ENCODE data around the gene KCNIP4.

The KCNIP4 gene

DNA sequence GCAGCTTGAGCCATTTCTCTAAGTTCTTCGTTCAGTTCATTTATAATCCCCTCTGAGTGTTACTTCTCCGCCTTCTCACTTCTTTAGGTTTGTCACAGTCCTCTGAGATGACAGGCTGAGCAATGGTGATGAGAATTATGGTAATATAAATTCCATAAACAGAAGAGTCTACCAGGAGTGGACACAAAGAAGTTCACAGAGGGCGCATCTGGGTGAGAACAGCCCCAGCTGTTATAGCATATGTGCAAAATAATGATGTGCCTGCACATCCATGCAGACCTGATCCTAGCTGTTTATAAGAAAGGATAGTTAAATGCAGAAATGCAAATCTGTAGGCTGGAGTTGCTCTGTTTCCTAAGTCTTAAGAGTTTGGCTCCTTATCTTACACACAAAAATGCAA, 377.5 kb downstream of the KCNIP4 start:
- no CpG with 5 or more reads among the region's 3 CpGs for WGBS (ENCODE audit: extremely low coverage, insufficient coverage, low lambda C conversion rate)
- no peak overlapping the region for H3K27ac ChIP-seq (ENCODE audit: low read depth, low read length)
- H3K4me1 ChIP-seq (ENCODE audit: control insufficient read depth, low read depth, low read length), result no peaks in the 10 kb centered on the region
- no peak overlapping the region for H2BK5ac ChIP-seq (ENCODE audit: low read length)
- H3K56ac ChIP-seq (ENCODE audit: low read length), result no peak overlapping the region
- no peaks in the 10 kb centered on the region for H3K27me3 ChIP-seq (ENCODE audit: insufficient read depth, low read length, poor library complexity)
- H3K36me3 ChIP-seq (ENCODE audit: control insufficient read depth, insufficient read depth, low read length), result no peaks in the 10 kb centered on the region
- no peak overlapping the region for H3K4me2 ChIP-seq (ENCODE audit: low read length)
- H3K4me3 ChIP-seq (ENCODE audit: low read length), result no peak overlapping the region
- no peaks in the 10 kb centered on the region for H3K79me2 ChIP-seq (ENCODE audit: control insufficient read depth, insufficient read depth, low read length)
- H4K8ac ChIP-seq (ENCODE audit: low read depth, low read length), result no peak overlapping the region
- H3K4ac ChIP-seq (ENCODE audit: low read depth, low read length), result no peak overlapping the region
- H3K9ac ChIP-seq (ENCODE audit: low read length), result no peak overlapping the region
- no peaks in the 10 kb centered on the region for H3K79me1 ChIP-seq (ENCODE audit: low read length)
- no peak for DNase-seq
- H4K5ac ChIP-seq (ENCODE audit: low read length), result no peak overlapping the region
- H3K18ac ChIP-seq (ENCODE audit: low read length), result no peak overlapping the region
- H2BK15ac ChIP-seq (replicated peaks; ENCODE audit: low read depth), result no peak overlapping the region
- no peak overlapping the region for H3K23ac ChIP-seq (ENCODE audit: low read length)
- H2AK5ac ChIP-seq (ENCODE audit: low read length), result no peak overlapping the region
- no peak overlapping the region for H2BK120ac ChIP-seq (ENCODE audit: low read depth, low read length)

GRCh38 chr4:21569638-21570037, 378.9 kb downstream of the KCNIP4 start:
- DNase-seq, result peak; percentile 45
- no peak overlapping the region for H3K18ac ChIP-seq (ENCODE audit: low read length)
- no peak overlapping the region for H4K5ac ChIP-seq (ENCODE audit: low read length)
- no peak overlapping the region for H4K8ac ChIP-seq (ENCODE audit: low read depth, low read length)
- no CpG with 5 or more reads among the region's 2 CpGs for WGBS (ENCODE audit: extremely low coverage, insufficient coverage, low lambda C conversion rate)
- no peaks in the 10 kb centered on the region for H3K36me3 ChIP-seq (ENCODE audit: control insufficient read depth, insufficient read depth, low read length)
- H2BK120ac ChIP-seq (ENCODE audit: low read depth, low read length), result no peak overlapping the region
- H3K4ac ChIP-seq (ENCODE audit: low read depth, low read length), result no peak overlapping the region
- H3K56ac ChIP-seq (ENCODE audit: low read length), result no peak overlapping the region
- H3K27ac ChIP-seq (ENCODE audit: low read depth, low read length), result no peak overlapping the region
- no peaks in the 10 kb centered on the region for H3K79me1 ChIP-seq (ENCODE audit: low read length)
- no peak overlapping the region for H3K23ac ChIP-seq (ENCODE audit: low read length)
- H2BK5ac ChIP-seq (ENCODE audit: low read length), result no peak overlapping the region
- H2BK15ac ChIP-seq (replicated peaks; ENCODE audit: low read depth), result no peak overlapping the region
- no peak overlapping the region for H2AK5ac ChIP-seq (ENCODE audit: low read length)
- H3K4me3 ChIP-seq (ENCODE audit: low read length), result no peak overlapping the region
- no peaks in the 10 kb centered on the region for H3K4me1 ChIP-seq (ENCODE audit: control insufficient read depth, low read depth, low read length)
- H3K4me2 ChIP-seq (ENCODE audit: low read length), result no peak overlapping the region
- H3K27me3 ChIP-seq (ENCODE audit: insufficient read depth, low read length, poor library complexity), result no peaks in the 10 kb centered on the region
- H3K9ac ChIP-seq (ENCODE audit: low read length), result no peak overlapping the region
- H3K79me2 ChIP-seq (ENCODE audit: control insufficient read depth, insufficient read depth, low read length), result no peaks in the 10 kb centered on the region

DNA sequence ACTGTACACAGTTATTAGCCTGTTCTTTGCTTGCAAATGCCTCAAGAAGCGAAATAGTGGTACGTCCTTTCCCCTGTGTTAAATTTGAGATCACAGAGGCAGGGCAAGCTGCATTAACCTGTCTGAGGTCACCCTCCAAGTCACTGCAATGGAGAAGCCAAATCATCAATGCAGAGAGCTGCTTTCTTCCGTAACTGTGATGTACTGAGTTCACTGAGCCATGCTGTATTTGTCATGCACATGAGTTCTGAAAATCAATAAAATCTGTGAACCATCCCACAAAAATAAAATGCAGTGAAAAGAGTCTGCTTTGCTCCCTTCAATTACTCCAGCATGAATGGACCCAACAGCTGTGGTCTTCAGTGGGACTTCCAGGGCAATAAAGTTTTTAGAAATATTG, 393.5 kb downstream of the KCNIP4 start:
- Histone ChIP-seq H3K79me2 (ENCODE audit: control insufficient read depth, insufficient read depth, low read length) (no peaks in the 10 kb centered on the region), H3K18ac (ENCODE audit: low read length) (no peak overlapping the region)

GRCh38 chr4:21554500-21554899, 394.1 kb downstream of the KCNIP4 start:
- H3K27ac ChIP-seq (ENCODE audit: low read depth, low read length), result no peak overlapping the region
- WGBS (ENCODE audit: extremely low coverage, insufficient coverage, low lambda C conversion rate), result no CpG with 5 or more reads among the region's 3 CpGs

More for the DNA sequence above, 393.5 kb downstream of the KCNIP4 start:
- no peaks in the 10 kb centered on the region for H3K79me1 ChIP-seq (ENCODE audit: low read length)
- H2BK120ac ChIP-seq (ENCODE audit: low read depth, low read length), result no peak overlapping the region
- WGBS (ENCODE audit: extremely low coverage, insufficient coverage, low lambda C conversion rate), result no CpG with 5 or more reads among the region's 3 CpGs
- no peak overlapping the region for H3K27ac ChIP-seq (ENCODE audit: low read depth, low read length)
- H2BK15ac ChIP-seq (replicated peaks; ENCODE audit: low read depth), result no peak overlapping the region
- H3K56ac ChIP-seq (ENCODE audit: low read length), result no peak overlapping the region
- H3K23ac ChIP-seq (ENCODE audit: low read length), result no peak overlapping the region
- no peak overlapping the region for H3K9ac ChIP-seq (ENCODE audit: low read length)
- no peak overlapping the region for H3K4me3 ChIP-seq (ENCODE audit: low read length)
- no peaks in the 10 kb centered on the region for H3K4me1 ChIP-seq (ENCODE audit: control insufficient read depth, low read depth, low read length)
- H4K5ac ChIP-seq (ENCODE audit: low read length), result no peak overlapping the region
- DNase-seq, result no peak
- H3K4me2 ChIP-seq (ENCODE audit: low read length), result no peak overlapping the region
- H3K27me3 ChIP-seq (ENCODE audit: insufficient read depth, low read length, poor library complexity), result no peaks in the 10 kb centered on the region
- H3K4ac ChIP-seq (ENCODE audit: low read depth, low read length), result no peak overlapping the region
- no peak overlapping the region for H2AK5ac ChIP-seq (ENCODE audit: low read length)
- no peak overlapping the region for H4K8ac ChIP-seq (ENCODE audit: low read depth, low read length)
- no peaks in the 10 kb centered on the region for H3K36me3 ChIP-seq (ENCODE audit: control insufficient read depth, insufficient read depth, low read length)
- H2BK5ac ChIP-seq (ENCODE audit: low read length), result no peak overlapping the region

DNA sequence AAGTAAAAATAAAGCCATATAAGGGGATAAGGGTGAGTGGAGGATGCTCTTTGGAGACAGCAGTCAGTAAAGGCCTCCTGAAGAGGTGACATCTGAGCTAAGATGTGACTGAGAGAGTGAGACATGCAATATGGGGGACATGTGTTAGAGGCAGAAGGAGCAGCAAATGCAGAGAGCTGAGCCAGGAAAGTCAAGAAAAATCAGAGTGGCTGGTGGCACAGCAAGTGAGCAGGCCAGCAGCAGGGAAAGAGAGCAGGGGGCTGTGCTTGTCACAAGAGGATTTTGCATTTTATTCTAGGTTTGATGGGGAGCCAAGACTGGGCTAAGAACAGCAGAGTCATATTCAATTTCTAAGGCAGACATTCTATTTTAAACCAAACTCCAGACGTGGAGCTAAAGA, 394.5 kb downstream of the KCNIP4 start:
- H2AK5ac ChIP-seq (ENCODE audit: low read length), result no peak overlapping the region
- H3K4me3 ChIP-seq (ENCODE audit: low read length), result no peak overlapping the region
- no CpG with 5 or more reads among the region's 1 CpG for WGBS (ENCODE audit: extremely low coverage, insufficient coverage, low lambda C conversion rate)
- no peak overlapping the region for H3K56ac ChIP-seq (ENCODE audit: low read length)
- H3K9ac ChIP-seq (ENCODE audit: low read length), result no peak overlapping the region
- no peak overlapping the region for H3K23ac ChIP-seq (ENCODE audit: low read length)
- H3K36me3 ChIP-seq (ENCODE audit: control insufficient read depth, insufficient read depth, low read length), result no peaks in the 10 kb centered on the region
- no peak overlapping the region for H3K4ac ChIP-seq (ENCODE audit: low read depth, low read length)
- H2BK5ac ChIP-seq (ENCODE audit: low read length), result no peak overlapping the region
- no peak overlapping the region for H4K8ac ChIP-seq (ENCODE audit: low read depth, low read length)
- no peak overlapping the region for H3K27ac ChIP-seq (ENCODE audit: low read depth, low read length)
- no peaks in the 10 kb centered on the region for H3K27me3 ChIP-seq (ENCODE audit: insufficient read depth, low read length, poor library complexity)
- H3K18ac ChIP-seq (ENCODE audit: low read length), result no peak overlapping the region
- H2BK120ac ChIP-seq (ENCODE audit: low read depth, low read length), result no peak overlapping the region
- DNase-seq, result no peak
- no peaks in the 10 kb centered on the region for H3K79me1 ChIP-seq (ENCODE audit: low read length)
- H2BK15ac ChIP-seq (replicated peaks; ENCODE audit: low read depth), result no peak overlapping the region
- H3K4me2 ChIP-seq (ENCODE audit: low read length), result no peak overlapping the region
- no peaks in the 10 kb centered on the region for H3K79me2 ChIP-seq (ENCODE audit: control insufficient read depth, insufficient read depth, low read length)
- H4K5ac ChIP-seq (ENCODE audit: low read length), result no peak overlapping the region
- no peaks in the 10 kb centered on the region for H3K4me1 ChIP-seq (ENCODE audit: control insufficient read depth, low read depth, low read length)

More at GRCh38 chr4:21554500-21554899, 394.1 kb downstream of the KCNIP4 start:
- Histone ChIP-seq H4K5ac (ENCODE audit: low read length) (no peak overlapping the region), H2BK5ac (ENCODE audit: low read length) (no peak overlapping the region), H3K36me3 (ENCODE audit: control insufficient read depth, insufficient read depth, low read length) (no peaks in the 10 kb centered on the region), H3K18ac (ENCODE audit: low read length) (no peak overlapping the region), H2AK5ac (ENCODE audit: low read length) (no peak overlapping the region), H3K27me3 (ENCODE audit: insufficient read depth, low read length, poor library complexity) (no peaks in the 10 kb centered on the region), H2BK15ac (replicated peaks; ENCODE audit: low read depth) (no peak overlapping the region), H3K23ac (ENCODE audit: low read length) (no peak overlapping the region), H3K4me3 (ENCODE audit: low read length) (no peak overlapping the region), H2BK120ac (ENCODE audit: low read depth, low read length) (no peak overlapping the region), H3K9ac (ENCODE audit: low read length) (no peak overlapping the region), H3K4me2 (ENCODE audit: low read length) (no peak overlapping the region), H3K4ac (ENCODE audit: low read depth, low read length) (no peak overlapping the region), H3K56ac (ENCODE audit: low read length) (no peak overlapping the region), H3K79me1 (ENCODE audit: low read length) (no peaks in the 10 kb centered on the region), H4K8ac (ENCODE audit: low read depth, low read length) (no peak overlapping the region), H3K4me1 (ENCODE audit: control insufficient read depth, low read depth, low read length) (no peaks in the 10 kb centered on the region), H3K79me2 (ENCODE audit: control insufficient read depth, insufficient read depth, low read length) (no peaks in the 10 kb centered on the region)
- no peak for DNase-seq

GRCh38 chr4:21552455-21552854, 396.1 kb downstream of the KCNIP4 start:
- no peak overlapping the region for H3K27ac ChIP-seq (ENCODE audit: low read depth, low read length)
- H3K79me1 ChIP-seq (ENCODE audit: low read length), result no peaks in the 10 kb centered on the region
- H4K5ac ChIP-seq (ENCODE audit: low read length), result no peak overlapping the region
- H3K18ac ChIP-seq (ENCODE audit: low read length), result no peak overlapping the region
- no peaks in the 10 kb centered on the region for H3K27me3 ChIP-seq (ENCODE audit: insufficient read depth, low read length, poor library complexity)
- no peak overlapping the region for H2AK5ac ChIP-seq (ENCODE audit: low read length)
- WGBS (ENCODE audit: extremely low coverage, insufficient coverage, low lambda C conversion rate), result no CpG with 5 or more reads among the region's 1 CpG
- H3K4me3 ChIP-seq (ENCODE audit: low read length), result no peak overlapping the region
- H2BK15ac ChIP-seq (replicated peaks; ENCODE audit: low read depth), result no peak overlapping the region
- H3K4me2 ChIP-seq (ENCODE audit: low read length), result no peak overlapping the region
- no peak overlapping the region for H2BK5ac ChIP-seq (ENCODE audit: low read length)
- no peak for DNase-seq
- H3K23ac ChIP-seq (ENCODE audit: low read length), result no peak overlapping the region
- no peaks in the 10 kb centered on the region for H3K4me1 ChIP-seq (ENCODE audit: control insufficient read depth, low read depth, low read length)
- no peak overlapping the region for H4K8ac ChIP-seq (ENCODE audit: low read depth, low read length)
- no peak overlapping the region for H3K56ac ChIP-seq (ENCODE audit: low read length)
- no peak overlapping the region for H3K9ac ChIP-seq (ENCODE audit: low read length)
- no peaks in the 10 kb centered on the region for H3K79me2 ChIP-seq (ENCODE audit: control insufficient read depth, insufficient read depth, low read length)
- H2BK120ac ChIP-seq (ENCODE audit: low read depth, low read length), result no peak overlapping the region
- no peaks in the 10 kb centered on the region for H3K36me3 ChIP-seq (ENCODE audit: control insufficient read depth, insufficient read depth, low read length)
- no peak overlapping the region for H3K4ac ChIP-seq (ENCODE audit: low read depth, low read length)
